HepG2 (cell line): Measurements from ENCODE around the gene MTR. TPM values are rescaled to one million over a fixed set of nuclear protein-coding genes. Genes with fewer than 3 reads are reported as not detected.

Experiments
- ADNP ChIP-seq: sonication (generic); formaldehyde crosslinking; IDR thresholded peaks from 2 replicates; pipeline ENCODE4 v1.4.0; 2020; ENCODE audit warnings: missing genetic modification reagents
- AKAP8 ChIP-seq: sonication (generic); formaldehyde crosslinking; IDR thresholded peaks from 2 replicates; pipeline ENCODE4 v1.5.1; 2020; ENCODE audit warnings: mild to moderate bottlenecking, missing genetic modification reagents
- GATA4 ChIP-seq: sonication (generic); IDR thresholded peaks from 2 replicates; pipeline ENCODE4 v1.6.1; 2016; ENCODE audit warnings: antibody characterized with exemption, low read depth, borderline replicate concordance
- HNF4A ChIP-seq: sonication (generic); formaldehyde crosslinking; IDR thresholded peaks from 2 replicates; pipeline ENCODE4 v1.4.0; 2020; ENCODE audit warnings: missing genetic modification reagents
- MAFF ChIP-seq: IDR thresholded peaks from 2 replicates; pipeline ENCODE4 v1.6.1; 2011; ENCODE audit warnings: low read depth, low read length, improper control_type of control experiment
- PRDM4 ChIP-seq: sonication (generic); formaldehyde crosslinking; IDR thresholded peaks from 2 replicates; pipeline ENCODE4 v1.9.0; 2021; ENCODE audit warnings: missing genetic modification reagents, borderline replicate concordance
- SIX4 ChIP-seq: sonication (generic); formaldehyde crosslinking; IDR thresholded peaks from 2 replicates; pipeline ENCODE4 v1.4.0; 2020; ENCODE audit warnings: missing genetic modification reagents
- ZFP37 ChIP-seq: sonication (generic); formaldehyde crosslinking; IDR thresholded peaks from 2 replicates; pipeline ENCODE4 v1.4.0; 2020; ENCODE audit warnings: missing genetic modification reagents, borderline replicate concordance
- ZNF83 ChIP-seq: sonication (generic); formaldehyde crosslinking; IDR thresholded peaks from 2 replicates; pipeline ENCODE4 v1.4.0; 2020; ENCODE audit warnings: missing genetic modification reagents, mild to moderate bottlenecking, borderline replicate concordance
- polyA plus RNA-seq, 8 experiments: library from polyadenylated mRNA; depleted of rRNA in 3 of 8; stranded (reverse) in 7 of 8; unstranded in 1 of 8; fragments of >200 nt; fragmentation: Illumina TruSeq in 4 of 8; extraction: Trizol in 4 of 8; gene quantifications; 2 replicates each; pipeline versions ENCODE4 v1.2.1 to v1.2.3, GENCODE V29; 2011 to 2016; ENCODE audit warnings: low read depth in 4 of 8, missing spikeins in 1 of 8, mixed read lengths in 1 of 8; ENCODE audit not compliant: insufficient read depth in 1 of 8
- total RNA-seq, 5 experiments: library from RNA; depleted of rRNA; stranded (reverse); fragments of >200 nt; fragmentation: Illumina TruSeq; extraction: Trizol; gene quantifications; 2 replicates each; pipeline ENCODE4 v1.2.3, GENCODE V29; 2016; ENCODE audit warnings: low read depth in 1 of 5
- TF ChIP-seq, protein P1 (sequence below): sonication (generic); formaldehyde crosslinking; IDR thresholded peaks from 2 replicates; pipeline ENCODE4 v1.5.0; 2020; ENCODE audit warnings: missing genetic modification reagents
- TF ChIP-seq, protein P2 (sequence below): sonication (generic); formaldehyde crosslinking; IDR thresholded peaks from 2 replicates; pipeline ENCODE4 v1.4.0; 2020; ENCODE audit warnings: mild to moderate bottlenecking, missing genetic modification reagents, borderline replicate concordance
- TF ChIP-seq, protein P3 (sequence below): sonication (generic); formaldehyde crosslinking; IDR thresholded peaks from 2 replicates; pipeline ENCODE4 v1.5.0; 2020; ENCODE audit warnings: mild to moderate bottlenecking, missing genetic modification reagents
- TF ChIP-seq, protein P4 (sequence below): sonication (generic); formaldehyde crosslinking; IDR thresholded peaks from 2 replicates; pipeline ENCODE4 v1.5.0; 2020; ENCODE audit warnings: mild to moderate bottlenecking, missing genetic modification reagents
- TF ChIP-seq, protein P5 (sequence below): sonication (generic); formaldehyde crosslinking; conservative IDR thresholded peaks from 2 replicates; pipeline ENCODE4 v1.8.1; 2023; ENCODE audit warnings: missing genetic modification reagents

Gene MTR
- total and polyA plus RNA-seq, 2 of the 13 experiments (the other 11 are each of a cell fraction or from before 2014, with no cell fraction given) = 16.3 to 36.1 TPM

DNA sequence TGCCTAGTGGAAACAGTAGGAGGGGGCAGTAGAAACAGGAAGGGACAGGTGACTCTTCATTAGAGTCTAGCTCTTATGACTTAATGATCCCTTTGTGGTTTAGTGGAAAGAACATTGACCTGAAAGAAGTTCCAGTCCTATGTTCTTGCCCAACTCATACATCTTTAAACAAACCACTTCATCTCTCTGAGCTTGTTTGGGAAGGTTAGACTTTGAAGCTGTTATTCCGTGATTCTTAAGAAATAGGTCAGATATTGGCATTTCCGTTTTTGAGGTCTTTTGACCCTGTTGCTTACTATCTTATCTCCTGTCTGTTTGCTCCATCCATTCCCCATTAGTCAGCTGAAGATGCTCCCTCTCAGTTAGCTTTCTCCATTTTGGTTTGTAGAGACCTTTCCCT lies 38.5 kb downstream of the MTR start (continued):
- TF ChIP-seq, protein P1, sequence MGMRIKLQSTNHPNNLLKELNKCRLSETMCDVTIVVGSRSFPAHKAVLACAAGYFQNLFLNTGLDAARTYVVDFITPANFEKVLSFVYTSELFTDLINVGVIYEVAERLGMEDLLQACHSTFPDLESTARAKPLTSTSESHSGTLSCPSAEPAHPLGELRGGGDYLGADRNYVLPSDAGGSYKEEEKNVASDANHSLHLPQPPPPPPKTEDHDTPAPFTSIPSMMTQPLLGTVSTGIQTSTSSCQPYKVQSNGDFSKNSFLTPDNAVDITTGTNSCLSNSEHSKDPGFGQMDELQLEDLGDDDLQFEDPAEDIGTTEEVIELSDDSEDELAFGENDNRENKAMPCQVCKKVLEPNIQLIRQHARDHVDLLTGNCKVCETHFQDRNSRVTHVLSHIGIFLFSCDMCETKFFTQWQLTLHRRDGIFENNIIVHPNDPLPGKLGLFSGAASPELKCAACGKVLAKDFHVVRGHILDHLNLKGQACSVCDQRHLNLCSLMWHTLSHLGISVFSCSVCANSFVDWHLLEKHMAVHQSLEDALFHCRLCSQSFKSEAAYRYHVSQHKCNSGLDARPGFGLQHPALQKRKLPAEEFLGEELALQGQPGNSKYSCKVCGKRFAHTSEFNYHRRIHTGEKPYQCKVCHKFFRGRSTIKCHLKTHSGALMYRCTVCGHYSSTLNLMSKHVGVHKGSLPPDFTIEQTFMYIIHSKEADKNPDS (CRISPR knock-in tag) = no peak
- TF ChIP-seq, protein P2, sequence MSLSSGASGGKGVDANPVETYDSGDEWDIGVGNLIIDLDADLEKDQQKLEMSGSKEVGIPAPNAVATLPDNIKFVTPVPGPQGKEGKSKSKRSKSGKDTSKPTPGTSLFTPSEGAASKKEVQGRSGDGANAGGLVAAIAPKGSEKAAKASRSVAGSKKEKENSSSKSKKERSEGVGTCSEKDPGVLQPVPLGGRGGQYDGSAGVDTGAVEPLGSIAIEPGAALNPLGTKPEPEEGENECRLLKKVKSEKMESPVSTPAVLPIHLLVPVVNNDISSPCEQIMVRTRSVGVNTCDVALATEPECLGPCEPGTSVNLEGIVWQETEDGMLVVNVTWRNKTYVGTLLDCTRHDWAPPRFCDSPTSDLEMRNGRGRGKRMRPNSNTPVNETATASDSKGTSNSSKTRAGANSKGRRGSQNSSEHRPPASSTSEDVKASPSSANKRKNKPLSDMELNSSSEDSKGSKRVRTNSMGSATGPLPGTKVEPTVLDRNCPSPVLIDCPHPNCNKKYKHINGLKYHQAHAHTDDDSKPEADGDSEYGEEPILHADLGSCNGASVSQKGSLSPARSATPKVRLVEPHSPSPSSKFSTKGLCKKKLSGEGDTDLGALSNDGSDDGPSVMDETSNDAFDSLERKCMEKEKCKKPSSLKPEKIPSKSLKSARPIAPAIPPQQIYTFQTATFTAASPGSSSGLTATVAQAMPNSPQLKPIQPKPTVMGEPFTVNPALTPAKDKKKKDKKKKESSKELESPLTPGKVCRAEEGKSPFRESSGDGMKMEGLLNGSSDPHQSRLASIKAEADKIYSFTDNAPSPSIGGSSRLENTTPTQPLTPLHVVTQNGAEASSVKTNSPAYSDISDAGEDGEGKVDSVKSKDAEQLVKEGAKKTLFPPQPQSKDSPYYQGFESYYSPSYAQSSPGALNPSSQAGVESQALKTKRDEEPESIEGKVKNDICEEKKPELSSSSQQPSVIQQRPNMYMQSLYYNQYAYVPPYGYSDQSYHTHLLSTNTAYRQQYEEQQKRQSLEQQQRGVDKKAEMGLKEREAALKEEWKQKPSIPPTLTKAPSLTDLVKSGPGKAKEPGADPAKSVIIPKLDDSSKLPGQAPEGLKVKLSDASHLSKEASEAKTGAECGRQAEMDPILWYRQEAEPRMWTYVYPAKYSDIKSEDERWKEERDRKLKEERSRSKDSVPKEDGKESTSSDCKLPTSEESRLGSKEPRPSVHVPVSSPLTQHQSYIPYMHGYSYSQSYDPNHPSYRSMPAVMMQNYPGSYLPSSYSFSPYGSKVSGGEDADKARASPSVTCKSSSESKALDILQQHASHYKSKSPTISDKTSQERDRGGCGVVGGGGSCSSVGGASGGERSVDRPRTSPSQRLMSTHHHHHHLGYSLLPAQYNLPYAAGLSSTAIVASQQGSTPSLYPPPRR (CRISPR knock-in tag) = no peak
- TF ChIP-seq HNF4A (CRISPR knock-in tag) (peak; percentile 43), ZNF83 (CRISPR knock-in tag) (no peak), ZFP37 (CRISPR knock-in tag) (no peak), AKAP8 (no peak), PRDM4 (no peak), MAFF (no peak), ADNP (CRISPR knock-in tag) (no peak), GATA4 (peak; percentile 42; the same call in 1 of the 2 replicates), SIX4 (CRISPR knock-in tag) (no peak)
- TF ChIP-seq, protein P3, sequence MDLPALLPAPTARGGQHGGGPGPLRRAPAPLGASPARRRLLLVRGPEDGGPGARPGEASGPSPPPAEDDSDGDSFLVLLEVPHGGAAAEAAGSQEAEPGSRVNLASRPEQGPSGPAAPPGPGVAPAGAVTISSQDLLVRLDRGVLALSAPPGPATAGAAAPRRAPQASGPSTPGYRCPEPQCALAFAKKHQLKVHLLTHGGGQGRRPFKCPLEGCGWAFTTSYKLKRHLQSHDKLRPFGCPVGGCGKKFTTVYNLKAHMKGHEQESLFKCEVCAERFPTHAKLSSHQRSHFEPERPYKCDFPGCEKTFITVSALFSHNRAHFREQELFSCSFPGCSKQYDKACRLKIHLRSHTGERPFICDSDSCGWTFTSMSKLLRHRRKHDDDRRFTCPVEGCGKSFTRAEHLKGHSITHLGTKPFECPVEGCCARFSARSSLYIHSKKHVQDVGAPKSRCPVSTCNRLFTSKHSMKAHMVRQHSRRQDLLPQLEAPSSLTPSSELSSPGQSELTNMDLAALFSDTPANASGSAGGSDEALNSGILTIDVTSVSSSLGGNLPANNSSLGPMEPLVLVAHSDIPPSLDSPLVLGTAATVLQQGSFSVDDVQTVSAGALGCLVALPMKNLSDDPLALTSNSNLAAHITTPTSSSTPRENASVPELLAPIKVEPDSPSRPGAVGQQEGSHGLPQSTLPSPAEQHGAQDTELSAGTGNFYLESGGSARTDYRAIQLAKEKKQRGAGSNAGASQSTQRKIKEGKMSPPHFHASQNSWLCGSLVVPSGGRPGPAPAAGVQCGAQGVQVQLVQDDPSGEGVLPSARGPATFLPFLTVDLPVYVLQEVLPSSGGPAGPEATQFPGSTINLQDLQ (CRISPR knock-in tag) = no peak
- TF ChIP-seq, protein P4, sequence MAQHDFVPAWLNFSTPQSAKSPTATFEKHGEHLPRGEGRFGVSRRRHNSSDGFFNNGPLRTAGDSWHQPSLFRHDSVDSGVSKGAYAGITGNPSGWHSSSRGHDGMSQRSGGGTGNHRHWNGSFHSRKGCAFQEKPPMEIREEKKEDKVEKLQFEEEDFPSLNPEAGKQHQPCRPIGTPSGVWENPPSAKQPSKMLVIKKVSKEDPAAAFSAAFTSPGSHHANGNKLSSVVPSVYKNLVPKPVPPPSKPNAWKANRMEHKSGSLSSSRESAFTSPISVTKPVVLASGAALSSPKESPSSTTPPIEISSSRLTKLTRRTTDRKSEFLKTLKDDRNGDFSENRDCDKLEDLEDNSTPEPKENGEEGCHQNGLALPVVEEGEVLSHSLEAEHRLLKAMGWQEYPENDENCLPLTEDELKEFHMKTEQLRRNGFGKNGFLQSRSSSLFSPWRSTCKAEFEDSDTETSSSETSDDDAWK (CRISPR knock-in tag) = no peak
- TF ChIP-seq, protein P5, sequence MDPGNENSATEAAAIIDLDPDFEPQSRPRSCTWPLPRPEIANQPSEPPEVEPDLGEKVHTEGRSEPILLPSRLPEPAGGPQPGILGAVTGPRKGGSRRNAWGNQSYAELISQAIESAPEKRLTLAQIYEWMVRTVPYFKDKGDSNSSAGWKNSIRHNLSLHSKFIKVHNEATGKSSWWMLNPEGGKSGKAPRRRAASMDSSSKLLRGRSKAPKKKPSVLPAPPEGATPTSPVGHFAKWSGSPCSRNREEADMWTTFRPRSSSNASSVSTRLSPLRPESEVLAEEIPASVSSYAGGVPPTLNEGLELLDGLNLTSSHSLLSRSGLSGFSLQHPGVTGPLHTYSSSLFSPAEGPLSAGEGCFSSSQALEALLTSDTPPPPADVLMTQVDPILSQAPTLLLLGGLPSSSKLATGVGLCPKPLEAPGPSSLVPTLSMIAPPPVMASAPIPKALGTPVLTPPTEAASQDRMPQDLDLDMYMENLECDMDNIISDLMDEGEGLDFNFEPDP (CRISPR knock-in tag) = no peak
